ENCODE data around the gene CPOX. TPM values are rescaled to one million over a fixed set of nuclear protein-coding genes. Genes with fewer than 3 reads are reported as not detected.

The CPOX gene
- 14.3 and 15.7 TPM in 2 replicates for total RNA-seq

GRCh38 chr3:98593046-98593936 lies at the start of gene CPOX:
TSS of gene CPOX (minus strand) at chr3:98593611. CDS start at chr3:98593504, 107 bp downstream.

GRCh38 chr3:98531622-98532274 lies 61.7 kb downstream of the CPOX start, which contains the start of gene GPR15:
TSS of gene GPR15 (plus strand) at chr3:98531978. CDS start at chr3:98532034, 56 bp downstream.

Other genes starting within 250 kb of the CPOX start
- gene OR5K4, start 239.8 kb downstream of the CPOX start, total RNA-seq = not detected in 2 replicates
- not detected in 2 replicates for gene OR5K3, start 202.9 kb downstream of the CPOX start, total RNA-seq
- gene OR5K1, start 130.4 kb downstream of the CPOX start, total RNA-seq = not detected in 2 replicates
- gene OR5K2, start 95.9 kb downstream of the CPOX start, total RNA-seq = not detected in 2 replicates
- gene CLDND1, start 70.7 kb downstream of the CPOX start, total RNA-seq = 88.8 and 96.8 TPM in 2 replicates
- not detected in 2 replicates for gene GPR15, start 61.6 kb downstream of the CPOX start, total RNA-seq
- 3.3 and 6.0 TPM in 2 replicates for gene ST3GAL6, start 169.7 kb upstream of the CPOX start, total RNA-seq

Measured in vein endothelial cell (primary cell).